Measurements from ENCODE around the gene KANSL2.
"Not testable (repeated sequence)": the region's sequence is repeated elsewhere in the genome, so short reads cannot be mapped to it uniquely, and the experiment has no call there.

The KANSL2 gene, protein sequence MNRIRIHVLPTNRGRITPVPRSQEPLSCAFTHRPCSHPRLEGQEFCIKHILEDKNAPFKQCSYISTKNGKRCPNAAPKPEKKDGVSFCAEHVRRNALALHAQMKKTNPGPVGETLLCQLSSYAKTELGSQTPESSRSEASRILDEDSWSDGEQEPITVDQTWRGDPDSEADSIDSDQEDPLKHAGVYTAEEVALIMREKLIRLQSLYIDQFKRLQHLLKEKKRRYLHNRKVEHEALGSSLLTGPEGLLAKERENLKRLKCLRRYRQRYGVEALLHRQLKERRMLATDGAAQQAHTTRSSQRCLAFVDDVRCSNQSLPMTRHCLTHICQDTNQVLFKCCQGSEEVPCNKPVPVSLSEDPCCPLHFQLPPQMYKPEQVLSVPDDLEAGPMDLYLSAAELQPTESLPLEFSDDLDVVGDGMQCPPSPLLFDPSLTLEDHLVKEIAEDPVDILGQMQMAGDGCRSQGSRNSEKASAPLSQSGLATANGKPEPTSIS

DNA sequence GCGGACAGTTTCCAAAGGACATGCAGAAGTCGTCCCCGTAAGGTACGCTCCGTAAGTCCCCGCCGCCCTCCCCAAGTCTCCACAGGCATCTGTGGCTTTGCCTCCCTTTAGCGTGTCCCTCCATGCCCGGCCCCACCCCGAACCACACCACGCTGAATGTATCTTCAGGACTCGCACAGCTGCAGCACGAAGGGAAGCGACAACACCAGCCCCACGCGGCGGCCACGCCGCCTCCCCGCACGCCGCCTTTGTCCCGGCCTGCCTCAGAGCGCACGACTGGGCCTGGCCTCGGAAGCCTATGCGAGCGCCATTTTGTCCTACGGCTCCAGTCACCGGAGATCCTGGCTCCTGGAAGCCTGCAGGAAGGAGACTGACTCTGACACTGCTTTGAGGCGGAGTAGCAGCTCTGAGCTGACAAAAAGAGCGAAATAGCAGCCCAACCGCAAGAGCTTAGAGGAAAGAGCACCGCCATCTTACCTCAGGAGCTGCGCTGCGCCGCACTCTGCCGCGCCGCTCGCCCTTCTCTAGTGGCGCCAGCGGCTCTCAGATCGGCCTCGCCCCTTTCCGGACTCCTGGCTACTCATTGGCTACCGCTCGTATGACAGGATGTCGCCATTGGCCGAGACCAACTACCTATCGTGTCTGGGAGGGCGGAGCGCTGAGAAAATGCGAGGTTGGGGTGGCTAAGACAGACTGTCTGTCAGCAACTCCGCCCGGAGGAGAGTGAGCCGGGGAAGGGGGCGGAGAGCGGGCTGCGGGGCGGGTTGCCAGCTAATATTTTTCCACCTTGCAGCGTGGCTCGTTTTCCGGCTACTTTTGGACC lies at the start of gene KANSL2:
TSS of gene KANSL2 (minus strand) at position 529 of the 823 bp plus-strand sequence. CDS start 606 bp downstream, outside the sequence.
- peak; percentile 100 for DNase-seq (ENCODE audit: low spot score)

DNA sequence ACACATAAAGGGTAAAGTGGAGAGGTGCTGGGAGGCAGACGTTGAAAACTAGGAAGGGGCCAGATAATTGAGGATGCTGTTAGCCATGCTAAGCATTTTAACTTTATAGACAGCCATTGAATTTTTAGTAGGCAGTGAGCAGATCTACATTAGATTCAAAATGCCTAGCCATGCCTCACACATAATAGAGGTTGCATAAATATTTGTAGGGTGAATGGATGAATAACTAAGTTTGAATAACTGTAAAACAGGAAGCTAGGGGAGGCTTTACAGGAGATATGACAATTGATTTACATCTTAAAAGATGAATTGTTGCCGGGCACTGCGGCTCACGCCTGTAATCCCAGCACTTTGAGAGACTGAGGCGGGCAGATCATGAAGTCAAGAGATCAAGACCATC lies 46.8 kb upstream of the KANSL2 start:
- no peak for DNase-seq (ENCODE audit: low spot score)

DNA sequence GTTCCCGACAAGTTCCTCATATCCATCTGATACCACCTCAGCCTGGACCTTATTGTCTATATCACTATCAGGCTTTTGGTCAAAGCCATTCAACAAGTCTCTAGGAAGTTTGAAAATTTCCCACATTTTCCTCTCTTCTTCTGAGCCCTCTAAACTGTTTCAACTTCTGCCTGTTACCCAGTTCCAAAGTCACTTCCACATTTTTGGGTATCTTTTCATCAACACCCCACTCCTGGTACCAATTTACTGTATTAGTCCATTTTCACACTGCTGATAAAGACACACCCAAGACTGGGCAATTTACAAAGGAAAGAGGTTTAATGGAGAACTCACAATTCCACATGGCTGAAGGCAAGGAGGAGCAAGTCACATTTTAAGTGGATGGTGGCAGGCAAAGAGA lies 38.7 kb upstream of the KANSL2 start:
- DNase-seq (ENCODE audit: low spot score): not testable (repeated sequence)

DNA sequence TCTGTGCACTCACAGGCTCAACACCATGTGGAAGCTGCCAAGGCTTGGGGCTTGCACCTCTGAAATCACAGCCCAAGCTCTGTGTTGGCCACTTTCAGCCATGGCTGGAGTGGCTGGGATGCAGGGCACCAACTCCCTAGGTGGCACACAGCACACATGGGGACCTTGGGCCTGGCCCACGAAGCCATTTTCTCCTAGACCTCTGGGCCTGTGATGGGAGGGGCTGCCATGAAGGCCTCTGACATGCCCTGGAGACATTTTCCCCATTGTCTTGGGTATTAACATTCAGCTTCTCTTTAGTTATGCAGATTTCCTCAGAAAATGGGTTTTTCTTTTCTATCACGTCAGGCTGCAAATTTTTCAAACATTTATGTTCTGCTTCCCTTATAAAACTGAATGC lies 38.1 kb upstream of the KANSL2 start:
- DNase-seq (ENCODE audit: low spot score): not testable (repeated sequence)

DNA sequence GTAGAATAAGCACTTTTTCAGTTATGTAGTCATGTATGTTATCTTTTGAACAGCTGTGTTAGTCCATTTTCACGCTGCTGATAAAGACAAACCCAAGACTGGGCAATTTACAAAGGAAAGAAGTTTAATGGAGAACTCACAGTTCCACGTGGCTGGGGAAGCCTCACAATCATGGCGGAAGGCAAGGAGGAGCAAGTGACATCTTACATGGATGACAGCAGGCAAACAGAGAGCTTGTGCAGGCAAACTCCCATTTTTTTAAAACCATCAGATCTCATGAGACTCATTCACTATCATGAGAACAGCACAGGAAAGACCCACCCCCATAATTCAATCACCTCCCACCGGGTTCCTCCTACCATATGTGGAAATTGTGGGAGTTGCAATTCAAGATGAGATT lies 37.0 kb upstream of the KANSL2 start:
- DNase-seq (ENCODE audit: low spot score): not testable (repeated sequence)

DNA sequence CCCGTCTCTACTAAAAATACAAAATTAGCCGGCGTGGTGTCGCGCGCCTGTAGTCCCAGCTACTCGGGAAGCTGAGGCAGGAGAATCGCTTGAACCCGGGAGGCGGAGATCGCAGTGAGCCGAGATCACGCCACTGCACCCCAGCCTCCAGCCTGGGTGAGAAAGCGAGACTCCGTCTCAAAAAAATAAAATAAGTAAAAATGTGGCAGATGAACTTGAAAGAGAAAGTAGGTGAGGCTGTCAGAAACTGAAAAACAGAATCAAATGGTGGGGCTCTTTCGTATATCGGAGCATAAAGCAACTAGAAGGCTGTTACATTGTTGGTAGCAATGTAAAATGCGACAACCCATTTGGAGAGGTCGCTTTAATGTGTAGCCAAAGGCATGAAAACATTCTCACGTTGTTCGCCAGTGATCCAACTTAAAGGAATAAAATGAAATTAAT lies 35.2 kb upstream of the KANSL2 start:
- DNase-seq (ENCODE audit: low spot score): no peak

DNA sequence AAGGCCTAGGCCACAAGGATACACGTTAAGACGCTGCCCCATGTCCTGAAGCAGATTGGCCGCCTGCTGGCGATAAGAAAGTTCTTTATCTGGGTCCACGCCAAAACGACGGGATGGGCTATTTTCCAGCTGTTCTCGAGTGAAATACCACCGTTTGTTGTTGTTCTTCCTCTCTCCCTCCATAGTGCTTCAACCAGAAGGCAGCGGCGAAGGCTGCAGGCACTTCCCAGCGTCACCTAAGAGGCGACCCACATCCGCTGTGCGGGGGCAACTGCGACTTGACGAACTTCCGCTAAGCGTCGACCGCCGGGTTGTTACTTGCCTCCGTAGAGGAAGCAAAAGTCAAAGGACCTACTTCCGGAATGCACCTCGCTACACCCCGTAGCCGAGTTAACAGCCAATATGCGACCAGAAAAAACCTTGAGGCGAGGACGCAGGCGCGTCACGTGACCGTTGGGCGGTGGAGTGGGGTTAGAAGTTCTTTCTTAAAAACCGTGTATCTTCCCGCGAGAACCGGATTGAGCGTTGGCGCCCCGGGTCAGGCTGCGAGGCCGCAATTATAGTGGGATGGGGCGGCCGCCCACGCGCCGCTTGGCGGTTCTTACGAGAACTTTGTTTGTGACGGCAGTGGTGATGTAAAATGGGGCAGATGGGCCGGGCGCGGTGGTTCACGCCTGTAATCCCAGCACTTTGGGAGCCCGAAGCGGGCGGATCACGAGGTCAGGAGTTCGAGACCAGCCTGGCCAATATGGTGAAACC lies 34.6 kb upstream of the KANSL2 start, which contains the start of gene CCNT1:
TSS of gene CCNT1 (minus strand) at position 215 of the 759 bp plus-strand sequence. CDS start at position 183, 32 bp downstream.
- DNase-seq (ENCODE audit: low spot score): peak; percentile 98

DNA sequence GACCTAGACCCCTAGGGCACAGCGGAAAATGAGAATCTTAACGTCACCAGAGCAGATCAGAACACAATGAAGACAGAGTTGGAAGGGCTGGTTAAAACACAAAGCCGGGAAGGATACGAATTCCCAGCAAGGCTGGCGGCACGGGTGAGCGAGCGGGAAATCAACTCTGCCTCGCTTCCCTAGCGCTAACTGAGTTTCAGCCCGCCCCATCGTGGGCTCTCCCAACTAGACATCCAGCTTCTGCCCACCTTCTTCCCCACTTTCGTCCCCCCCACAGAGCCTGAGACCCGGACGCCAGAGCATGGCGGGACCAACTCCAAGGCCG lies 34.1 kb upstream of the KANSL2 start:
- DNase-seq (ENCODE audit: low spot score): no peak

DNA sequence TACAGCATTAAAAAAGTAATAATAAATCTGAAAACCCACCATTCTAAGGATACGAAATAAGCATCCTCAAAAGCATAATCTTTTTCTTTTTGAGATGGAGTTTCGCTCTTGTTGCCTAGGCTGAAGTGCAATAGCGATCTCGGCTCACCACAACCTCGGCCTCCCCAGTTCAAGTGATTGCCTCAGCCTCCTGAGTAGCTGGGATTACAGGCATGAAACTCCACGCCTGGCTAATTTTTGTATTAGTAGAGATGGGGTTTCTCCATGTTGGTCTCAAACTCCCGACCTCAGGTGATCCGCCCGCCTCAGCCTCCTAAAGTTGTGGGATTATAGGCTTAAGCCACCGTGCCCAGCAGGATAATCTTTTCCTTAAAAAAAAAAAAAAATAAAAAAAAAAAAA lies 30.2 kb upstream of the KANSL2 start:
- DNase-seq (ENCODE audit: low spot score): no peak

DNA sequence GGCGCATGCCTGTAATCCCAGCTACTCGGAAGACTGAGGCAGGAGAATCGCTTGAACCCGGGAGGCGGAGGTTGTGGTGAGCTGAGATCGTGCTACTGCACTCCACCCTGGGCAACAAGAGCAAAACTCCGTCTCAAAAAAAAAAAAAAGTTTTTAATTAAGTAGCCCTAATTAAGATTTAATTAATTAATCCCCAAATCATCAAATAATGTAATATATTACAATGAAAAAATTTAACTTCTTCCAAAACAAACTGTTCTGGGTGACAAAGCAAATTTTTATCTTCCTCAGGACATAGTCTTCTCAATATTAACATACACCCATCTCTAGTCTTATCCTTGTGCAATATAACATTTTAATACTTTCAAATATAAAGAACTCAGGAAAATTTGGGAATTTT lies 16.8 kb upstream of the KANSL2 start:
- DNase-seq (ENCODE audit: low spot score): not testable (repeated sequence)

DNA sequence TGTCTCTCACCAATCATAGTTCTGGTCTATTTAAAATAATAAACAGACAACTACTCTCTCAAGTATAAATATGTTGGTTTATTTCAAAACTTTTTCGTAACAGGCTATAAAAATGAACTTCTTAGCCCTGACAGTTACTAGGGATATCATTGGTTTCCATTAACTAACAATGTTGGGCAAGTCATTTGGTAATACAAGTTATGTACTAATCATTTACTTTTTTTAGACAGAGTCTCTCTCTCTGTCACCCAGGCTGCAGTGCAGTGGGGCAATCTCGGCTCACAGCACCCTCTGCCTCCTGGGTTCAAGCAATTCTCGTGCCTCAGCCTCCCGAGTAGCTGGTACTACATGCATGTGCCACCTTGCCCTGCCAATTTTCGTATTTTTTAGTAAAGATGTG lies 14.6 kb upstream of the KANSL2 start:
- DNase-seq (ENCODE audit: low spot score): no peak

DNA sequence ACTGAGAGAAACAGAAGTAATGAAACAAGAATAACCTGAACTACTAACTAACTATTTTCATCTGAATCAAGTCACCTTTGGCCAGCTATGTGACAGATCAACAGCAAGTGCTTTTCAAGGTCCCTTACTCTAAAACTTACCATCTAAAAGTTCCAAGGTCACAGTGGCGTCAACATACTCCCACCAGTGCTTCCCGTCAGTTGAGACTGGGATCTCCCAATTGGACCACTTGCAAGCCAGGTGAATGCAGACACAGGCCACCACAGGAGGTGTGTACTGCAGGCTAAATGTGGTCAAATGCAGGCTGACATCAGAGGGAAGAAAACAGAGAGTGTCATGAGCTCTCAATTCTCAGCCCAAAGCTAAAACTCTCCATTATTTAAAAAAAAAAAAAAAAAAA lies 13.8 kb upstream of the KANSL2 start:
- DNase-seq (ENCODE audit: low spot score): no peak

DNA sequence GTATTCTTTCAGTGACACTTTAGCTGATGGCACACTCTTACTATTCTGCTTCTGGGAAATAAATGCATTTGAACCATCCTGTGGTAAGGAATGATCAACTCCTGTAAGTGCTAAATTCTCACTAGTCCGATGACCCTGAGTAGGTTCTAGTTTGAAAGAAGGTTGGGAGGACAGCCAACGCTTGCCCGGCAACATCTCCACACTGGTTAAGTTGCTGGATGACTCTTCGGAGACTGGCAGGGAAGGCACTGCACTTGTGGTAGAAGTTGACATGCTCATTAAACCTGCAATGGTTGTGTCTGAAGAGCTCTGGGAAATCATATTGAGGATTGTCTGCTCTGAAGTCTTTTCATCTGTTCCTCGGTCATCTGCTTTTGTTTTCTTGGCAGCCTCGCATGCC lies 12.0 kb upstream of the KANSL2 start:
- no peak for DNase-seq (ENCODE audit: low spot score)

DNA sequence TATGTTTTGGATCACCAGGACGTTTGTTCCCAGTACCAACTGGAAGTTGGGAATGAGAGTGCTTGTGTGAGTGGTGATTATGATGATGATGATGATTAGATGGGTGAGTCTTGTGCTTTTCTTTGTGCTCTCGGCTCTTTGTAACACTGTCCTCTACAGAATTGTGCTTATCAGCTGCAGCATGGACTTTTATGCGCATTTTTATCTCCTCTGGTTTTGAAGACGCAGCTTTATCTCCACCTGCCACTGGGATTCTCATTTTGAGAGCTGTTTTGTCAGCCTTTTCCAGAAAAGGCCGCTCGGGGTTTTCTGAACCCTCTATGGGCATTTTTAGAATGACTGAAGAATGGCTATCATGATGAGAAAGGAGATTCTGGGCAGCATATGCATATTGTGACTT lies 11.5 kb upstream of the KANSL2 start:
- no peak for DNase-seq (ENCODE audit: low spot score)

DNA sequence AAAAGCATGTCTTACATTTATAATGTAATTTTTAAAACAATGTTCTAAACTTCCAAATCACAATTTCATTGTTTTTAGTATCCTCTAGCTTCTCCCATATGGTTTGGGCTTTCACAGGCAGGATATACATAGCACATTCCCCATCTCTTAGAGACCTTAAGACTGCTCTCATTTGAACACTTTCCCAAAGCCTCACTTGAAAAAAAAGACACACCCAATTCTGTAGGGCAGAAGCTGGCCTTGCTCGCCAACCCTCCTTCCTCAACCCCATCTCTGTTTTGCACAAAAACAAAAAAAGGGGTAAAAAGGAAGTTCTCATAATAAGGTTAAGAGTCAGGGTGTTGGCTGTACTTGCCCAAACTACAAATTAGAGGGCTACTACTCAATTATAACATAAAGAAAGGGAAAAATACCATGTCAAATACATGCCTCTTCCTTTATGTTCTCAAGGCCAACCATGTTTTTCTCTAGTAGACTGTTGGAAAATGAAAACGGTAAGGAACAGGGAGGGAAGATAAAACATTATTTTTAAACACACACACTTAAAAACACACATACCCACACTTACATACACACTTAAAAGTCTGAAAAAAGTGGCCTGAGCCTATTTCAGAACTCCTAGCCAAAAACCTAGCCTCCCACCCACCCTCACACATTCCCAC lies 9.9 kb upstream of the KANSL2 start:
- DNase-seq (ENCODE audit: low spot score): no peak

DNA sequence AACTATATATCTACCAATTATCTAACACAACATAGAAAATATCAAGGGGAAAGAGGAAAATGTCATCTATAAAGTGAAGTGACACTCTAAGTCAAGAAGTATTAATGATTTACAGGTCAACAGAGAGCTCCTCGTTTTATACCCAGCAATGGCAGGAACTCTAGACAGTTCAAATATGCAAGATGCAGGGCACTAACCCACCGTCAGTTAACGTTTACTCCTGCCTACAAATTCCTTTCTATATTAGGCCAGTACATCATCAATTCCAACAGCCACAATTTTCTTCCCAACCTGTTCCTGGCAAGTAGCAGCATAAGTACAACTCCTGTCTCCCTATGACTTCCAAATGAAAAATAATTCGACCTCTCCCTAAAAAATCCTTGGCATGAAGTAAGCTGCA lies 9.0 kb upstream of the KANSL2 start:
- DNase-seq (ENCODE audit: low spot score): no peak

DNA sequence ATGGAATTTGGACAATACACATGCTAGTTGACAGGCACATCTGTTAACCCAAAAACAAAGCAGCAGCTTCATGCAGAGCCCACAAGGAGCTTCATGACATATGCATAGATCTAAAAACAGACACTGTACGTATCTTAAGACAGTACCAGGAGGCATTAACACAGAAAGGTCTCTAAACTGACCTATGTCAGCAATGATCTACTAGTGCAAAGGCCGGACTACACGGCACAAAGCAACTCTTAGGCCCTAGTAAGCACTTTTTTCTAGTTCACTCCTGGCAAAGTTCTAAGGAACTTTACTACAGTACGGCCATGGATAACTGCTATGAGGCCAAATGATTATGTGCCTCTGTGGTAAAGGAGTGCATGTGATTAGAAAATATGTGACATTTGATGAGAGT lies 8.4 kb upstream of the KANSL2 start:
- no peak for DNase-seq (ENCODE audit: low spot score)

DNA sequence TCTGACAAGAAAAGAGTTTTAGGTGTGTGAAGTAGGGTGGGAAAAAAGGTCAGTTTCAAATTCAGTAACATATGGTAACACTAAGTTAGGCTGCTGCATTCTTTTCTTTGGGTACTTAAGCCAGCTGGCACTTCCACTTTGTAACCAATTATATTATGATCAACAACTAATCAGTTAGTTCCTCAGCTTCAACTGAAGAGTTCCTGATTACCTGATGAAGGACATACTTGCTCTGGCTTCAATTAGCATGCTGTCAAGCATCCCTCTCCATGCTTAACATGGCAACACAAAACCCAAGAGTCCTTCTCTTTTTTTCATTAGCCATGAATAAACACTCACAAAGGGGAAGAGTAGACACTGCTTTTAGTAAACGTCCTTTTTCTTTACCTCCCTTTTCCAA lies 6.8 kb upstream of the KANSL2 start:
- DNase-seq (ENCODE audit: low spot score): no peak

DNA sequence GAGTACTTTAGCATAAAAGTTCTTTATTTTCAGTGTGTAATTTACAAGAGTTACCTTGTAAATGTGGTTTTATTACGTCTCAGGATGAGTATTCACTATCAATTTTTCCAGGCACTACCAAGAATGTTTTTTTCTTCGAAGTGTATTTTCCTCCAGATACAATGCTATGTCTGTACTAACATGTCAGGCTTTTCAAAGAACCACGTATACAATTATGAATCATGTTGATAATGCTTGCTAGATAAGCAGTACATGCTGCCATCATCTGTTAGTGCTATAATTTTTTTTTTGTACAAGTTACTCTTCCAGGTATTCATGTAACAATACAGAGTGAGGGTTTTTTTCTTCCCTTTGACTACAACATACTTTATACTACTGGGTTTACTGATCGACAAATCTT lies 5.6 kb upstream of the KANSL2 start:
- no peak for DNase-seq (ENCODE audit: low spot score)

DNA sequence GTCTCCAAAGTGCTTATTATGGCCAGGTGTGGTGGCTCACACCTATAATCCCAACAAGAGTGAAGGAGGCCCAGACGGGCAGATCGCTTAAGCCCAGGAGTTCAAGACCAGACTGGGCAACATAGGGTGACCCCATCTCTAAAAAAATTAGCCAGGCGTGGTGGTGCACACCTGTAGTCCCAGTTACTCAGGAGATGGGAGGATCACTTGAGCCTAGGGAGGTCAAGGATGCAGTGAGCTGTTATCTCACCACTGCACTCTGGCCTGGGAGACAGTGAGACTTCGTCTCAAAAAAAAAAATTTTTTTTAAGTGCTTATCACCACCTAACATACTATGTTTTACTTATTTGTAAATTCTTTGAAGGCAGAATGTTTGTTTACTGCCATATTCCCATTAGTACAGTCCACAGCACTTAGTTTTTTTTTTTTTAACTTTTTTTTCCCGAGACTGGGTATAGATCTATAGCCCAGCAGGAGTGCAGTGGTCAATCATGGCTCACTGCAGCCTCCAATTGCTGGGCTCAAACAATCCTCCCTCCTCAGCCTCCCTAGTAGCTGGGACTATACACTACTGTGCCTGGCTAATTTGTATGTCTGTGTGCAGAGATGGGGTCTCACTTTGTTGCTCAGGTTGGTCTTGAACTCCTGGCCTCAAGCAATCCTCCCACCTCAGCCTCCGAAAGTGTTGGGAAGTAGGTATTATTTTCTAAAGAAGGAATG lies 4.7 kb upstream of the KANSL2 start:
- no peak for DNase-seq (ENCODE audit: low spot score)

DNA sequence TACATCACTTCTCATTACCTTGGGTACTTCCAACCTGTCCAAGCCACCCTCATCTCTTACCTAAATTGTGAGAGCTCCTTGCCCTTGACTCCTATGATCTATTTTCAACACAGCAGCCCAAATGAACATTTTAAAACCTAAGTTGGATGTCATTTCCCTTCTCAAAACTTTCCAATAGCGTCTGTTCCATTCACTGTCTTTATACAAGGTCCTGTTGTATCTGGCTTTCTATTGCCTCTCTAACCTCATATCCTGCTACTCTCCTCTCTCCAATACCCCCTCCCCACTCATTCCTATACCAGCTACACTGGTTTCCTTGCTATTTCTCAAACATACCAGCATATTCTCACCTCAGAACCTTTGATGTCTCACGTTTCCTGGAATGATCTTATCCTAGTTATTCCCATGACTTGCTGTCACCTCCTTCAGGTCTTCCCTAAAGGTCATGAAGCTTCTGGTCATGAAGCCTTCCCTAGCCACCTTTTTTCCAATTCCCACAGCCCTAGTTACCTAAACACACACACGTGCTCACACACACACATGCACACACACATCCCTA lies 4.1 kb upstream of the KANSL2 start:
- DNase-seq (ENCODE audit: low spot score): no peak
